Epithelial cell of esophagus (primary cell): ENCODE data around the gene CCDC183.

Experiments
- DNase-seq: peaks from one replicate; pipeline ENCODE4 v3.0.0; 2010; ENCODE audit warnings: low read depth
- H3K4me3 ChIP-seq: 2 replicates; pipeline ENCODE4 v1.5.1; 2011; ENCODE audit warnings: mild to moderate bottlenecking, low read length, control low read depth
- TF ChIP-seq, protein P1 (sequence below): IDR thresholded peaks from 2 replicates; pipeline ENCODE4 v1.5.1; 2011; ENCODE audit warnings: low read depth, mild to moderate bottlenecking, low read length, control low read depth, inconsistent platforms; ENCODE audit not compliant: insufficient read depth; ENCODE audit errors: missing control alignments

CCDC183 gene

GRCh38 chr9:136824496-136825225, 28.5 kb downstream of the CCDC183 start:
- TF ChIP-seq, protein P1, sequence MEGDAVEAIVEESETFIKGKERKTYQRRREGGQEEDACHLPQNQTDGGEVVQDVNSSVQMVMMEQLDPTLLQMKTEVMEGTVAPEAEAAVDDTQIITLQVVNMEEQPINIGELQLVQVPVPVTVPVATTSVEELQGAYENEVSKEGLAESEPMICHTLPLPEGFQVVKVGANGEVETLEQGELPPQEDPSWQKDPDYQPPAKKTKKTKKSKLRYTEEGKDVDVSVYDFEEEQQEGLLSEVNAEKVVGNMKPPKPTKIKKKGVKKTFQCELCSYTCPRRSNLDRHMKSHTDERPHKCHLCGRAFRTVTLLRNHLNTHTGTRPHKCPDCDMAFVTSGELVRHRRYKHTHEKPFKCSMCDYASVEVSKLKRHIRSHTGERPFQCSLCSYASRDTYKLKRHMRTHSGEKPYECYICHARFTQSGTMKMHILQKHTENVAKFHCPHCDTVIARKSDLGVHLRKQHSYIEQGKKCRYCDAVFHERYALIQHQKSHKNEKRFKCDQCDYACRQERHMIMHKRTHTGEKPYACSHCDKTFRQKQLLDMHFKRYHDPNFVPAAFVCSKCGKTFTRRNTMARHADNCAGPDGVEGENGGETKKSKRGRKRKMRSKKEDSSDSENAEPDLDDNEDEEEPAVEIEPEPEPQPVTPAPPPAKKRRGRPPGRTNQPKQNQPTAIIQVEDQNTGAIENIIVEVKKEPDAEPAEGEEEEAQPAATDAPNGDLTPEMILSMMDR = no peak
- no peak overlapping the region for H3K4me3 ChIP-seq
- DNase-seq = no peak

- H3K4me3 ChIP-seq = no peak overlapping the region
Measured at GRCh38 chr9:136825295-136826187, 29.4 kb downstream of the CCDC183 start.

GRCh38 chr9:136826188-136826541, 30.0 kb downstream of the CCDC183 start:
- no peak overlapping the region for H3K4me3 ChIP-seq
- DNase-seq = no peak
- TF ChIP-seq, protein P1 = no peak

More at GRCh38 chr9:136825295-136826187, 29.4 kb downstream of the CCDC183 start:
- no peak for DNase-seq
- TF ChIP-seq, protein P1 = no peak

GRCh38 chr9:136826703-136827582, 30.8 kb downstream of the CCDC183 start:
- TF ChIP-seq, protein P1 = no peak
- H3K4me3 ChIP-seq = no peak overlapping the region
- DNase-seq = no peak

DNA sequence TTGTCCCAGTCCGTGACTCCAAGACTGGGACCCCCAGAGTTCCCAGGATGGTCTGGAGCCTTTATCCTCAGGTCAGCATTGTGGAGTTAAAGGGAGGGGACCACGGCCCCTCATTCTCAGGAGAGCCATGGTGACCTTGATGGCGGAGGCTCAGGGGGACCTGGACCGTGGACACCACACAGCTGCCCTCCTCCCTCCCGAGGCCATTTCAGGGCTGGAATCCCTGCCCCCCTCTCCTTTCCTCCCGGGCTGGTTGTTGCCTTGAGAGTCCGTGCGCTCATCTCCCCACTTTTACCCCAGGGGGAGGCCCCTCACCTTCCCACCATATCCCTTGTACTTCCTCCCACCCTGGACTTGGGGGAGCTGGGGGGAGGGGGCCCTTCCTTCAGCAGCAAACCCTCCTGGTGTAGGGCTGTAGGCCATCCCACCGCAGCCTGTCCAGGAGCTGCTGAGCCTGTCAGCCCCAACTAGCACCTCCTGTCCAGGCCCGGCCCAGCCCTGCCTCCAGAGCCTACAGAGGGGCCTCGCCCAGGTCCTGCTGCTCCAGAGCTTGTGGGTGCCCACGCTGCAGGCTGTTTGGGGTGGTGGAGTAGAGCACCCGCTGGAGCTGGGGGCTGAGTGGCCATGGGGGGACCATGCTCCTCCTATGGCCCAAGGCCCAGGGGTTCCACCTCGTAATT, 31.8 kb downstream of the CCDC183 start:
- DNase-seq = no peak
- TF ChIP-seq, protein P1 = no peak
- no peak overlapping the region for H3K4me3 ChIP-seq
